Measurements from ENCODE around the gene CNIH3.

Gene CNIH3

DNA sequence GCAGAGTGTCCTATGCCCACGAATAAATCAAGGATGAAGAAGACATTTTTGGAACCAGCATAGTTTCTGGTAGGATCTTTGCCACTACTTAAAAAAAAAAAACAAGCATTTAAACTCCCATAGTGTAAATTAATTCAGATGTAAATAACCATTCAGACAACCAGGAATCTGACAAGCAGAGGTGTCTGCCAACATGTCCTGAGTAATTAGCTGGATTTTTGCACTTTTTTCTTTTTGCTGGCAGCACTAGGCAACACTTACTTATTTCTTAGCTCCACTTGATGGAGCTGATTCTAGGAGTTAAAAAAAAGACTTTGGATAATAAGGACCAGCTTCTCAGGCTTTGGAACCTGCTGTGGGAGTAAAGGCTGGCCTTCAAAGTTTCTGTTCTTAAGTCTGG is 27.6 kb upstream of the CNIH3 start:
- no peak for TF ChIP-seq TAF1 (IDR thresholded peaks at IDR 0.05; ENCODE audit: low read depth)
- TF ChIP-seq ZBTB7A (IDR thresholded peaks at IDR 0.05; ENCODE audit: low read depth) = no peak
- no peak for TF ChIP-seq CREB1 (IDR thresholded peaks at IDR 0.05; ENCODE audit: low read depth)
- TF ChIP-seq, protein P1, sequence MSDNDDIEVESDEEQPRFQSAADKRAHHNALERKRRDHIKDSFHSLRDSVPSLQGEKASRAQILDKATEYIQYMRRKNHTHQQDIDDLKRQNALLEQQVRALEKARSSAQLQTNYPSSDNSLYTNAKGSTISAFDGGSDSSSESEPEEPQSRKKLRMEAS (IDR thresholded peaks at IDR 0.05) = no peak
- no peak for TF ChIP-seq YY1 (IDR thresholded peaks at IDR 0.05; ENCODE audit: low read depth)
- no peak for TF ChIP-seq EGR1 (IDR thresholded peaks at IDR 0.05)
- no peak for TF ChIP-seq TCF12 (IDR thresholded peaks at IDR 0.05; ENCODE audit: low read depth)
- TF ChIP-seq CEBPB (IDR thresholded peaks at IDR 0.05) = no peak
- TF ChIP-seq, protein P2, sequence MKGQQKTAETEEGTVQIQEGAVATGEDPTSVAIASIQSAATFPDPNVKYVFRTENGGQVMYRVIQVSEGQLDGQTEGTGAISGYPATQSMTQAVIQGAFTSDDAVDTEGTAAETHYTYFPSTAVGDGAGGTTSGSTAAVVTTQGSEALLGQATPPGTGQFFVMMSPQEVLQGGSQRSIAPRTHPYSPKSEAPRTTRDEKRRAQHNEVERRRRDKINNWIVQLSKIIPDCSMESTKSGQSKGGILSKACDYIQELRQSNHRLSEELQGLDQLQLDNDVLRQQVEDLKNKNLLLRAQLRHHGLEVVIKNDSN (IDR thresholded peaks at IDR 0.05) = no peak

DNA sequence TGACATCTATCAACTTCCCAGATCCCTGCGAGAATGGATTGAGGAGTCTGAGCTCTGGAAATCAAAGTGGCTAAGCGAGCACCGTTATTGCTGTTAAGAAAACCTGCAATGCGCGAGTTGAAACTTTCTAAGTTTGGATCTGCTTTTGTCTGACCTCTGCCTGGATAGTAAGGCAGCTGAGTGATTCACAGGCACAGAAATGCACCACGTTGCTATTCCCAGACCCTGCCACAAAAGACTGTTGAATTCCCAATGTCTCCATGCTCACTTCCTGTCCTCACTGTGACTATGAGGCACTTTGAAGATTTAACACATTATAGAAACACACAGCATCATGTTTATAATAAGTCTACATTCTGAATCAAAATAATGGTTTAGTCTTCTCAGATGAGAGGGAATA is 27.1 kb upstream of the CNIH3 start:
- TF ChIP-seq TCF12 (IDR thresholded peaks at IDR 0.05; ENCODE audit: low read depth) (no peak), RAD21 (IDR thresholded peaks at IDR 0.05; ENCODE audit: low read depth) (no peak), EP300 (IDR thresholded peaks at IDR 0.05; ENCODE audit: borderline replicate concordance) (no peak), ZBTB7A (IDR thresholded peaks at IDR 0.05; ENCODE audit: low read depth) (no peak), YY1 (IDR thresholded peaks at IDR 0.05; ENCODE audit: low read depth) (no peak), CEBPB (IDR thresholded peaks at IDR 0.05) (no peak), CREB1 (IDR thresholded peaks at IDR 0.05; ENCODE audit: low read depth) (no peak)
- TF ChIP-seq, protein P3, sequence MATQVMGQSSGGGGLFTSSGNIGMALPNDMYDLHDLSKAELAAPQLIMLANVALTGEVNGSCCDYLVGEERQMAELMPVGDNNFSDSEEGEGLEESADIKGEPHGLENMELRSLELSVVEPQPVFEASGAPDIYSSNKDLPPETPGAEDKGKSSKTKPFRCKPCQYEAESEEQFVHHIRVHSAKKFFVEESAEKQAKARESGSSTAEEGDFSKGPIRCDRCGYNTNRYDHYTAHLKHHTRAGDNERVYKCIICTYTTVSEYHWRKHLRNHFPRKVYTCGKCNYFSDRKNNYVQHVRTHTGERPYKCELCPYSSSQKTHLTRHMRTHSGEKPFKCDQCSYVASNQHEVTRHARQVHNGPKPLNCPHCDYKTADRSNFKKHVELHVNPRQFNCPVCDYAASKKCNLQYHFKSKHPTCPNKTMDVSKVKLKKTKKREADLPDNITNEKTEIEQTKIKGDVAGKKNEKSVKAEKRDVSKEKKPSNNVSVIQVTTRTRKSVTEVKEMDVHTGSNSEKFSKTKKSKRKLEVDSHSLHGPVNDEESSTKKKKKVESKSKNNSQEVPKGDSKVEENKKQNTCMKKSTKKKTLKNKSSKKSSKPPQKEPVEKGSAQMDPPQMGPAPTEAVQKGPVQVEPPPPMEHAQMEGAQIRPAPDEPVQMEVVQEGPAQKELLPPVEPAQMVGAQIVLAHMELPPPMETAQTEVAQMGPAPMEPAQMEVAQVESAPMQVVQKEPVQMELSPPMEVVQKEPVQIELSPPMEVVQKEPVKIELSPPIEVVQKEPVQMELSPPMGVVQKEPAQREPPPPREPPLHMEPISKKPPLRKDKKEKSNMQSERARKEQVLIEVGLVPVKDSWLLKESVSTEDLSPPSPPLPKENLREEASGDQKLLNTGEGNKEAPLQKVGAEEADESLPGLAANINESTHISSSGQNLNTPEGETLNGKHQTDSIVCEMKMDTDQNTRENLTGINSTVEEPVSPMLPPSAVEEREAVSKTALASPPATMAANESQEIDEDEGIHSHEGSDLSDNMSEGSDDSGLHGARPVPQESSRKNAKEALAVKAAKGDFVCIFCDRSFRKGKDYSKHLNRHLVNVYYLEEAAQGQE (IDR thresholded peaks at IDR 0.05; ENCODE audit: low read depth) = no peak
- TF ChIP-seq, protein P2 (IDR thresholded peaks at IDR 0.05) = no peak
- TF ChIP-seq, protein P1 (IDR thresholded peaks at IDR 0.05) = no peak

DNA sequence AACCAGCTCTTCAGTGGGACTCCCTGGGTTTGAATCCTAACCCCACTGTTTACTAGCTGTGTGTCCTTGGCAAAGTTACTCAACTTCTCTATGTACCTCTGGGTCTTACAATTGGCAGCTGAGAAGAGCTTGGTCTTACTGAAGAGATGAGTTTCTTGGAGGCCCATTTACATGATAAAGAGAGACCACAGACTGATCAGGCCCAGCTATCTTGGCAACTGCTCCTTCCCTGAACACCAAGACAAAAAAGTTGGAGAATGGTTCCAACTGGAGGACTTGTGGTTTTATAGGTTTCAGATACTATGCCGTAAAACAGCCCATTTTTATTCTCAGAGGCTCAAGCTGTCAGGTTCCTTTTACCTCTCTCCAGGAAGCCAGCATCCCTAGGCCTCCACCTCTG is 24.8 kb upstream of the CNIH3 start:
- TF ChIP-seq NFIC (IDR thresholded peaks at IDR 0.05) = no peak
- TF ChIP-seq, protein P3 (IDR thresholded peaks at IDR 0.05; ENCODE audit: low read depth) = no peak
- TF ChIP-seq EP300 (IDR thresholded peaks at IDR 0.05; ENCODE audit: borderline replicate concordance) = no peak
- TF ChIP-seq TEAD4 (IDR thresholded peaks at IDR 0.05) = no peak
- no peak for TF ChIP-seq YY1 (IDR thresholded peaks at IDR 0.05; ENCODE audit: low read depth)
- no peak for TF ChIP-seq RAD21 (IDR thresholded peaks at IDR 0.05; ENCODE audit: low read depth)
- no peak for TF ChIP-seq TCF12 (IDR thresholded peaks at IDR 0.05; ENCODE audit: low read depth)
- TF ChIP-seq, protein P2 (IDR thresholded peaks at IDR 0.05) = no peak
- no peak for TF ChIP-seq CEBPB (IDR thresholded peaks at IDR 0.05)
- no peak for TF ChIP-seq CREB1 (IDR thresholded peaks at IDR 0.05; ENCODE audit: low read depth)
- TF ChIP-seq TAF1 (IDR thresholded peaks at IDR 0.05; ENCODE audit: low read depth) = no peak
- TF ChIP-seq, protein P1 (IDR thresholded peaks at IDR 0.05) = no peak

DNA sequence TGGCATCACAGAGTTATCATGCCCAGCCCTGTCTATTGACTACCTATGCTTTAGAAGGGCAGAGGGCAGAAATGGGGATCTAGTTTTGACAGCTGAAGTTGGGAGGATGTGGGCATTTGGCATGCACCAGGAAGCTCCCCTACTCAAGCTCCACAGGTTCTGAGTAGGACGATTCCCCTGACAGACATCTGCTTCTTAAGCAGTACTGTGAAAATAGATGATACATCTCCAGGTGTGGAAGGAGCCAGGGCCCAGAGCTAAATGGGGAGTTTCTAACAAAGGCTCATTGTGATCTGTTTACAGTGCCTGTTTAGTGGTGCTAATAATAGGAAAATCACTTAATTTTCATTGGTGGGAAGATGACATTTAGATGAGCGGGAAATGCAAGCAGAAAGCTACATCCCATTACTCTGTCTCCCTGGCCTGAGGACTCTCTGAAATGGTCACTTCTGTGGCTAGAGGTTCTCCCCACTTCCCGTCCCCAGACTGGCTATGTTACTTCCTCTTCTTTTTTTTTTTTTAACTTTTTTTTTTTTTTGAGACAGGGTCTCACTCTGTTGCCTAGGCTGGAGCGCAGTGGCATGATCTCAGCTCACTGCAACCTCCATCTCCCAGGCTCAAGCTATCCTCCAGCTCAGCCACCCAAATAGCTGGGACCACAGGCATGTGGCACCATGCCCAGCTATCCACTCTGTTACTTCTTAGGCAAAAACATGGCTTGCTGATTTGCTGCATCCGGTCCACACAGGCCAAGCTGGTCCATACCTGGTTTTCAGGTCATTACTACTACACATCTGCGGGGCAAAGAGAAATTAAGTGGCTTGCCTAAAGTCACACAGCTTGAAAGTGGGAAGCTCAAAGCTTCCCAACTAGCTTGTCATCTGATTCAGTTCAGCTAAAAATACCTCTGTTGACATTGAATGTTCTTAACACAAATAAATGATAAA is 23.2 kb upstream of the CNIH3 start:
- TF ChIP-seq RAD21 (IDR thresholded peaks at IDR 0.05; ENCODE audit: low read depth) (no peak), NFIC (IDR thresholded peaks at IDR 0.05) (no peak), ZBTB7A (IDR thresholded peaks at IDR 0.05; ENCODE audit: low read depth) (no peak), FOXM1 (IDR thresholded peaks at IDR 0.05; ENCODE audit: borderline replicate concordance, low read depth) (no peak), CREB1 (IDR thresholded peaks at IDR 0.05; ENCODE audit: low read depth) (no peak), CEBPB (IDR thresholded peaks at IDR 0.05) (no peak), TCF12 (IDR thresholded peaks at IDR 0.05; ENCODE audit: low read depth) (no peak), TEAD4 (IDR thresholded peaks at IDR 0.05) (no peak), EP300 (IDR thresholded peaks at IDR 0.05; ENCODE audit: borderline replicate concordance) (no peak), YY1 (IDR thresholded peaks at IDR 0.05; ENCODE audit: low read depth) (no peak), TAF1 (IDR thresholded peaks at IDR 0.05; ENCODE audit: low read depth) (no peak), EGR1 (IDR thresholded peaks at IDR 0.05) (no peak)
- TF ChIP-seq, protein P3 (IDR thresholded peaks at IDR 0.05; ENCODE audit: low read depth) = no peak
- TF ChIP-seq, protein P1 (IDR thresholded peaks at IDR 0.05) = no peak
- TF ChIP-seq, protein P2 (IDR thresholded peaks at IDR 0.05) = no peak
